GM21515 (cell line): Measurements from ENCODE around the gene HPCAL4.

Experiments
- ATAC-seq: cut with Tn5 transposase; IDR thresholded peaks from one replicate; pipeline ENCODE4 v1.9.1; 2021; ENCODE audit not compliant: unreplicated experiment

HPCAL4 gene

GRCh38 chr1:39691383-39692151 lies at the start of gene HPCAL4:
TSS of gene HPCAL4 (minus strand) at chr1:39691433. CDS start at chr1:39684603, 6,830 bp downstream.
- ATAC-seq = peak; percentile 82

- ATAC-seq = peak; percentile 84
Observed at GRCh38 chr1:39738622-39739366, 47.6 kb upstream of the HPCAL4 start, which contains the start of gene PPIE. TSS of gene PPIE (plus strand) at chr1:39738882. CDS start at chr1:39738901, 19 bp downstream.

GRCh38 chr1:39737546-39738169 lies 46.4 kb upstream of the HPCAL4 start:
- ATAC-seq = no peak

- ATAC-seq = no peak
Observed at GRCh38 chr1:39735731-39736130, 44.5 kb upstream of the HPCAL4 start.

GRCh38 chr1:39733161-39733560 lies 41.9 kb upstream of the HPCAL4 start:
- no peak for ATAC-seq

GRCh38 chr1:39732730-39733129 lies 41.5 kb upstream of the HPCAL4 start:
- ATAC-seq = no peak

GRCh38 chr1:39729842-39730241 lies 38.6 kb upstream of the HPCAL4 start:
- ATAC-seq = no peak

- no peak for ATAC-seq
Observed at GRCh38 chr1:39729030-39729429, 37.8 kb upstream of the HPCAL4 start.

- ATAC-seq = no peak
Observed at GRCh38 chr1:39727932-39728317, 36.7 kb upstream of the HPCAL4 start.

GRCh38 chr1:39727221-39727931 lies 36.1 kb upstream of the HPCAL4 start:
- ATAC-seq = no peak

GRCh38 chr1:39726600-39726999 lies 35.4 kb upstream of the HPCAL4 start:
- ATAC-seq = no peak

- no peak for ATAC-seq
Observed at GRCh38 chr1:39722495-39722894, 31.3 kb upstream of the HPCAL4 start.

GRCh38 chr1:39721664-39722063 lies 30.4 kb upstream of the HPCAL4 start:
- no peak for ATAC-seq

- no peak for ATAC-seq
Observed at GRCh38 chr1:39720094-39720999, 29.1 kb upstream of the HPCAL4 start.

- ATAC-seq = no peak
Observed at GRCh38 chr1:39717809-39718208, 26.6 kb upstream of the HPCAL4 start.

GRCh38 chr1:39713557-39713956 lies 22.3 kb upstream of the HPCAL4 start:
- ATAC-seq = no peak

GRCh38 chr1:39711966-39712340 lies 20.7 kb upstream of the HPCAL4 start:
- no peak for ATAC-seq

GRCh38 chr1:39711104-39711965 lies 20.1 kb upstream of the HPCAL4 start:
- no peak for ATAC-seq

- ATAC-seq = no peak
Observed at GRCh38 chr1:39707506-39707905, 16.3 kb upstream of the HPCAL4 start.
